ENCODE data around the gene NCAM2. TPM values are rescaled to one million over a fixed set of nuclear protein-coding genes. Genes with fewer than 3 reads are reported as not detected.

Gene NCAM2
- total and polyA plus RNA-seq, 2 of the 4 experiments (the other 2 are of a cell fraction): 2.7 to 5.0 TPM

GRCh38 chr21:20999659-21000058 lies 1.4 kb downstream of the NCAM2 start:
- Histone ChIP-seq H3K14ac (replicated peaks; ENCODE audit: low read depth, low read length) (no peak overlapping the region), H3K18ac (ENCODE audit: low read depth, low read length) (no peak overlapping the region), H2BK20ac (ENCODE audit: low read depth, low read length) (no peak overlapping the region), H3K27me3 (ENCODE audit: control insufficient read depth, insufficient read depth, low read length) (peaks cover 6% of the 10 kb centered on the region; the same call in 1 of the 2 replicates), H3K27ac (ENCODE audit: insufficient read depth, low read length) (no peak overlapping the region), H3K23ac (ENCODE audit: low read depth, low read length) (no peak overlapping the region), H4K20me1 (ENCODE audit: insufficient read depth, low read length) (no peaks in the 10 kb centered on the region), H2BK5ac (ENCODE audit: low read depth, low read length, poor library complexity, severe bottlenecking) (no peak overlapping the region), H3K4me1 (ENCODE audit: control insufficient read depth, insufficient read depth, low read length) (no peaks in the 10 kb centered on the region), H3K56ac (ENCODE audit: extremely low read depth, insufficient read depth, low read length) (no peak overlapping the region), H4K91ac (ENCODE audit: insufficient read depth, low read depth, low read length) (no peak overlapping the region), H3K4me3 (ENCODE audit: insufficient read depth, low read depth, low read length) (no peak overlapping the region), H3K36me3 (ENCODE audit: control insufficient read depth, insufficient read depth, low read length) (no peaks in the 10 kb centered on the region), H3K4ac (ENCODE audit: low read depth, low read length) (no peak overlapping the region), H2BK15ac (ENCODE audit: low read depth, low read length) (no peak overlapping the region), H2AFZ (replicated peaks; ENCODE audit: low read length, poor library complexity) (no peak overlapping the region), H3K79me1 (ENCODE audit: low read depth in 1 of 2, low read length in 2 of 2) (no peaks in the 10 kb centered on the region), H4K5ac (ENCODE audit: low read depth, low read length) (no peak overlapping the region), H4K8ac (ENCODE audit: low read depth in 2 of 2, low read length in 2 of 2) (no peak overlapping the region), H3K9ac (ENCODE audit: low read depth, low read length) (no peak overlapping the region), H2AK9ac (replicated peaks; ENCODE audit: low read depth, low read length, poor library complexity) (no peak overlapping the region), H2BK120ac (ENCODE audit: low read depth, low read length) (no peak overlapping the region), H3K9me3 (ENCODE audit: control insufficient read depth, insufficient read depth, low read length) (no peaks in the 10 kb centered on the region), H2AK5ac (ENCODE audit: low read depth, low read length) (no peak overlapping the region), H3K9me1 (ENCODE audit: insufficient read depth, low read length) (no peaks in the 10 kb centered on the region), H3K4me2 (ENCODE audit: low read depth, low read length) (no peak overlapping the region)
- dilution Hi-C loops (cut with HindIII; ENCODE audit: low sequenced_read_pairs, unreplicated experiment): no loop called here
- in situ Hi-C loops (cut with MboI; ENCODE audit: low sequenced_read_pairs): loop anchor here (10.0 to 25.0 kb wide), 4 partner anchors 375 to 1788 kb away; no protein-coding TSS in a partner anchor
- POLR2A ChIA-PET (ENCODE audit: unreplicated experiment): no interaction called here
- DNase-seq: peak; percentile 49
- no CpG with 5 or more reads among the region's 3 CpGs for WGBS, 2 experiments (ENCODE audit: extremely low coverage in 2 of 2, insufficient read length in 1 of 2)
- peak; percentile 55 for ATAC-seq (ENCODE audit: low read depth)
- intact Hi-C loops (cut with micrococcal nuclease): loop anchor here (1.0 to 2.0 kb wide), 7 partner anchors 103 to 1793 kb away; no protein-coding TSS in a partner anchor
- CTCF ChIA-PET: interaction anchor here (0.5 to 1.8 kb wide), 9 partner anchors 34 to 1647 kb away, joined by 3 to 8 read pairs (median 3); no protein-coding TSS in a partner anchor
- no TSS peak for BruUV-seq (replicated peaks)
- TF ChIP-seq SMC3 (IDR thresholded peaks at IDR 0.05; ENCODE audit: low read depth, low read length) (peak; percentile 74), CTCF (conservative IDR thresholded peaks at IDR 0.05; ENCODE audit: low read depth, low read length) (peak; percentile 89), POLR2A (IDR thresholded peaks at IDR 0.05; ENCODE audit: low read depth, low read length) (no peak), RAD21 (IDR thresholded peaks at IDR 0.05; ENCODE audit: low read length) (peak; percentile 89)
